ENCODE results near the gene RTF1. TPM values are rescaled to one million over a fixed set of nuclear protein-coding genes. Genes with fewer than 3 reads are reported as not detected.
"Not testable (repeated sequence)": the region's sequence is repeated elsewhere in the genome, so short reads cannot be mapped to it uniquely, and the experiment has no call there.

RTF1 gene
- polyA plus RNA-seq, 12 donors, result 48.4 to 70.5 (median 53.7) TPM; not detected in 1

GRCh38 chr15:41429003-41429890, 12.4 kb downstream of the RTF1 start:
- no peak for DNase-seq

DNA sequence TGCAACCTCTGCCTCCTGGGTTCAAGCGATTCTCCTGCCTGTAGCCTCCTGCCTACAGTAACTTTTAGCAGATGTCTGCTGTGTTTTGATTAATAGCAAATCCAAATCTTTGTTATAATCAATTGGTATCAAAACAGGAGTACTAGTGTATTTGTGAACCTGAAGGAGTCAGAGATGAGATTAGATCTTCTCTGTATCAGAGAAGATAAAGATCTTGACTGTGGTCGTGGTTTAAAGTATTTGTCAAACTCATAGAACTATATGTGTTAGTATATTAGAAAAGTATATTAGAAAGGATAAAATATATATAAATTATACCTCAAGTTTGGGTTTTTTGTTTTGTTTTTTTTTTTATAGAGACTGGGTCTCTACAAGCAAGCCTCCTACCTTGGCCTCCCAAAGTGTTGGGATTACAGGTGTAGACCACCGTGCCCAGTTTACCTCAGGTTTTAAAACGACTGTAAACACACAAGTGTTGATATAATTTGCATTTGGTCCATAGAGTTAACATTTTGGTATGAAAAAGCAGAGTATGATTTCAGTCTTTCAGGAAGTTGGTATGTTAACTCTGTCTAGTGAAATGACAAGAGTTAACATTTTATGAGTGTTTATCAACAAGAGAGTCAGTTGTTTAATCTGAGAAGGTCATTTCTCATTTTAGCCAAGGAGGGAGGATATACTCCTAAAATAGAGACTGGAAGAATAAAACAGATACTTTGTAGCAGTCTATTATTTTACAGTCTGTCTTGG, 18.3 kb downstream of the RTF1 start:
- no peak for DNase-seq

GRCh38 chr15:41437448-41437847, 20.6 kb downstream of the RTF1 start:
- no peak for DNase-seq

GRCh38 chr15:41438206-41438605, 21.3 kb downstream of the RTF1 start:
- no peak for DNase-seq

- DNase-seq, result not testable (repeated sequence)
These were observed 21.9 kb downstream of the RTF1 start for GRCh38 chr15:41438745-41439144.

DNA sequence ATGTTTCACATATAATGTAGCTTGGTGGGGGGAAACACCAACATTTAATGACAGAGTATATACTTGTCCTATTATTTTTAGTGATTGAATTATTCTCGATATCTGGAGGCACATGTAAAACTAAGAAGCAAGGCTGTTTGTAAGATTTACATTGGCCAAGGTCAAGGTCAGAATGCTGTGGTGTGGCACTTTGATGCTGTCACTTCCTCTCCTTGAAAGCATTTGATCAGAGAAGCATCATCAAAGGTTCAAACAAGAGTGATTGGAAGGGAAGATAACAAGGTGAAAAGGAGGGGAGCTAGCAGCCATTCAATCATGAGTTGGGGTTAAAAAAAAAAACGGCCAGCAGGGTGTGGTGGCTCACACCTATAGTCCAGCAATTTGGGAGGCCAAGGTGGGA, 26.4 kb downstream of the RTF1 start:
- DNase-seq, result no peak

DNA sequence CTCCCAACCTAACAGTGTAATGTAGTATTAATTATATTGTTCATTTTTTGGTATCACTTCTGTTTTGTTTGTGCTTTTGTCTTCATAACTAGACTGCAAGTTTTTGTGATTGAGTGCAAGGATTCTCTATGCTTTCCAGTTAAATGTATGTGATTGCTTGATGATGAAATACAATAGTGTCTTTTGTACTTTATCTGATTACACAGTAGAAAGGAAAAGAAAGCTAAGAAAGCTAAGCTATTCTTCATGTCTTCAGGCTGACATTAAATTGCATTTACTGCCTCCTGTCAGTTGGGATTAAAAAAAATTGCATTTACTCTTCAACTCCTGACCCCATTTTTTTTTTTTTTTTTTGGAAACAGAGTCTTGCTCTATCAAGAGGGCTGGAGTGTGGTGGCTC, 28.5 kb downstream of the RTF1 start:
- DNase-seq, result no peak

- DNase-seq, result no peak
These were observed 45.3 kb downstream of the RTF1 start for GRCh38 chr15:41462084-41462795.

DNA sequence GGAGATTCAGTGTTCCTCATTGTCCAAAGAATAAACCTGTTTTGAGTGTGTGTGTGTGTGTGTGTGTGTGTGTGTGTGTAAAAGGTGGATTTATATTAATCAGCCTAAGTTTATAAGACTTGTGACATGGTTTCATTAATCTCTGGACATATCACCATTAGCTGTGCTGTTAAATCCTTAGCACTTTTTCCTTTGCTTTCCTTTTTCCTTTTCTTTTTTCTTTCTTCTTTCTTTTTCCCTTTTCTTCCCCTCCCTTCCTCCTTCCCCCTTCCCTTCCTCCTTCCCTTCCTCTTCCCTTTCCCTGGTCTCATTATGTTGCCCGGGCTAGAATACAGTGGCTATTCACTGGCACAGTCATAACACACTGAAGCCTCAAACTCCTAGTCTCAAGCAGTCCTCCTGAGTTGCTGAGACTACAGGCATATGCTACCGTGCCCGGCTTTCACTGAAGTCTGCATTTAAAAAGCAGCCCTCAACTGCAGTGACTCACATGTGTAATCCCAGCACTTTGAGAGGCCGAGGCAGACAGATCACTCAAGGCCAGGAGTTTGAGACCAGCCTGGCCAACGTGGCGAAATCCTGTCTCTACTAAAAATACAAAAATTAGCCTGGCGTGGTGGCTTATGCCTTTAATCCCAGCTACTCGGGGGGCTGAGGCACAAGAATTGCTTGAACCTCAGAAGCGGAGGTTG, 48.1 kb downstream of the RTF1 start:
- DNase-seq, result no peak

DNA sequence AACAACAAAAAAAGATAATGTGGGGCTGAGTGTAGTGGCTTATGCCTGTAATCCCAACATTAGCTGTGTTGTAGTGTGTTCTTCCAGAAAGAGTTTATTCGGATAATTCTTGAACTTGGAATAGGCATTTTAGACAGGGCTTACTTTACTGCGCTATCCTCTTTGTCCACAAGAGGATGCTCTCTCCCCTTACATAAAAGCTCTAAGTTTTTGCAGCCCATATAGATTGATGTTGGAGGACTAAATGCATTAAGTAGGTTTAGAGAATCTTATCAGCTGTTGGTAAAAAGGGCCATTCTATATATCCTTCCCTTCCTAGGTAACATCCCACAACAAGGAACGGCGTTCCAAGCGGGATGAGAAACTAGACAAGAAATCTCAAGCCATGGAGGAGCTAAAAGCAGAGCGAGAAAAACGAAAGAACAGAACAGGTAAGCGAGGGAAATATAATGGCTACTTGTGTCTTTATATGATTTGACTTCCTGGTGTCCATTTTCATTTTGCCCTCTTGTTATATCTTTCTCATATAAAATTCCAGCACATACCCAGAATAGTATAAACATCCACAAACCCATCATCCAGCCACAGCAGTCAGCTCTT, 49.0 kb downstream of the RTF1 start:
- peak; percentile 45 for DNase-seq

DNA sequence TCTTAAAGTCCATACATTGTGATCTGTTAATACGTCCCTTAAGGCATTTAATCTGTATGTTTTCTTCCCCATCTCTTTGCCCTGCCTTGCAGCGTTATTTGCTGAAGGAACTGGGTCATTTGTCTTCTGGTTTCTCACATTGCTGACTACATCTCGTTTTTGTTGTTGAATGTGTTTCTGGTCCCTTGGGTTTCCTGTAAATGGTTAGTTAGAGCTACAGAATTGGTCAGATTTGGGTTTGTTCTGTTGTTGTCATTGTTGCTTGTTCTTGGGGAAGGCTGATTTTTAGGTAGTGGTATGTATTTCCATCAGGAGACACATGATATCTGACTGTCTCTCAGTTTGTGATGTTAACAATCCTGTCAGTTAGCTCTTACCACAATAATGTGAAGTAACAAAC, 49.8 kb downstream of the RTF1 start:
- DNase-seq, result no peak

- not testable (repeated sequence) for DNase-seq
These were observed 52.7 kb downstream of the RTF1 start for GRCh38 chr15:41469644-41470043.

GRCh38 chr15:41473418-41473817, 56.5 kb downstream of the RTF1 start:
- DNase-seq, result no peak

- no peak for DNase-seq
These were observed 57.5 kb downstream of the RTF1 start for GRCh38 chr15:41474436-41474835.

GRCh38 chr15:41474941-41475340, 58.0 kb downstream of the RTF1 start:
- no peak for DNase-seq

- DNase-seq, result no peak
These were observed 59.6 kb downstream of the RTF1 start for GRCh38 chr15:41476416-41477048.

DNA sequence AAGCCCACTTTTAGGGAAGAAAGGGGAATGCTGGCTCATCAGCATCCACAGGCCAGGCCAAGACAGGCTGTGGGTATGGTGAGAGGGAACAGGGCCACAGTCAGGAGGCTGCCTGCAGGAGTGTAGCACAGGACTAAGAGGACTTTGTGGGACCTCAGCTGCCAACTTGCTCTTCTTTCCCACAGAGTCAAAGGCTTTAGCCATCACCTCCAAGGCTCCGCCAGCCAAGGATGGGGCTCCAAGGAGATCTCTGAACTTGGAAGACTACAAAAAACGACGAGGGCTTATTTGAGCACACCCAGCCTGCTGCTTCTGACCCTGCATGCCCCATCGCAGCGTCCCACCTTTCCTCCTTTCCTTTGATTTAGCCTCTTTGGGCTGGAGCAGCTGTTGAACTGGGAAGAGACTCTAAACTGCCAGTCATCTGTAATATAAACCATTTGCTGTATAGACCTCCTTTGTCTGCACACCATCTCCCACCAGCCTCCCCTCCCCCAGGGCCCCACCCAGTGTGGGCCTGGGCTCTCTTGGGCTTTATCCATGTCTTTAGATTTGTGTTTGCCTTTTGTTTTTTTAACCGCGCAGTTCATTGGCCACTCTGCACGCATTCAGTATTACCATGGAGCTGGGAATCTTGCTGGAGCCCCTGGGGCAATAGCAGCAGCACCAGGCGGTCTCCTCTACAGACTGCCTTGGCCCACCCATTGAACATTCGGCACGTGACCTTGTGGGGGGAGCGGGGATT, 63.7 kb downstream of the RTF1 start:
- no peak for DNase-seq

DNA sequence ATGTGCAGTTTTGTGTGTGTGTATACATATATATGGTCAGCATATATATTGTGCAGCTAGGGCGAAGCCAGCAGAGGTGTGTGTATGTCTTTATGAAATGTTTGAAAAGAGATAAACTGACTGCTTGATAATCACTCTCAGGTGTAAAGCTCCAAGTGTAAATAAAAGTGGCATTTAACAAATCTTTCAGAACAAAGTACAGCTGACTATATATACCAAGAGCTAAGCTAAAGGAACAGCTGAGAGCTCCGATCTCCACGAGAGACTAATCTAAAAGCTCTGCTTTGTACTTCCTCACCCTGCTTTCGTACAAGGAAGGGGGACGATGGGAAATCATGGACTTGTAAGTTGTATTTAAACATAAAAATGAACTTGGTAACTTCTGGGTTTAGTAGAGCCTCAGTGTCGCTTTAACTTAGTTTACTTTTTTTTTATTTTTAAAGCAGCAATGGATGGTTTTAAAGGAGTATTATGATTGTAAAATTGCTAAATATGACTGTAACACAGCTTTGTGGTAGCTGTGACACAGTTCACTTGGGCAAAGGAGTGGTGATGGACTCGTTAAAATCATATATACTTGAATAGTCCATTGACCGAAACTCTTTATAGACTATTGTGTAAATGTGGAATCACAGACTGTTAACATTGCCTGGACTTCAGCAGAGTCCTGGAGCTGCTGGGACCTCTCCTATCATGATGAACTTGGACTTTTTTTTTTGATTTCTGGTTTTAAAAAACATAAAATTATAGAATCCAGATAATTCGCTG, 65.4 kb downstream of the RTF1 start:
- DNase-seq, result no peak

- DNase-seq, result no peak
These were observed 66.2 kb downstream of the RTF1 start for GRCh38 chr15:41483115-41483514.
